HG02759 (cell line): ENCODE results near the gene SIT1.

Experiments used
- ATAC-seq: cut with Tn5 transposase; IDR thresholded peaks from one replicate; pipeline ENCODE4 v1.9.1; 2021; ENCODE audit warnings: mild to moderate bottlenecking, moderate library complexity; ENCODE audit not compliant: unreplicated experiment

The SIT1 gene

GRCh38 chr9:35609001-35609819, 41.5 kb downstream of the SIT1 start:
- ATAC-seq = no peak

GRCh38 chr9:35608221-35608620, 42.5 kb downstream of the SIT1 start:
- no peak for ATAC-seq

- ATAC-seq = no peak
Observed at GRCh38 chr9:35606726-35607125, 44.0 kb downstream of the SIT1 start.

GRCh38 chr9:35606138-35606504, 44.6 kb downstream of the SIT1 start:
- no peak for ATAC-seq

GRCh38 chr9:35605351-35606137, 45.2 kb downstream of the SIT1 start:
- peak; percentile 9 for ATAC-seq

- peak; percentile 50 for ATAC-seq
Observed at GRCh38 chr9:35604578-35605350, 46.0 kb downstream of the SIT1 start, which contains the start of gene TESK1. Gene TESK1, plus strand, starts transcription at chr9:35605262. Its CDS starts 358 bp downstream, at chr9:35605620.

GRCh38 chr9:35603986-35604577, 46.6 kb downstream of the SIT1 start:
- ATAC-seq = peak; percentile 85

- no peak for ATAC-seq
Observed at GRCh38 chr9:35603506-35603985, 47.2 kb downstream of the SIT1 start.

- ATAC-seq = no peak
Observed at GRCh38 chr9:35599763-35600604, 50.7 kb downstream of the SIT1 start.
